Breast epithelium (tissue), 3 donors: ENCODE data around the gene RNASEH2C.

Source experiments
- CTCF ChIP-seq, 3 donors: fragments of 450-650 bp; IDR thresholded peaks; one replicate each; pipeline ENCODE4 v1.5.1; 2016 to 2017; ENCODE audit warnings: antibody characterized with exemption in 3 of 3, mild to moderate bottlenecking in 3 of 3, moderate library complexity in 3 of 3
- POLR2A ChIP-seq: fragments of 450-650 bp; IDR thresholded peaks from one replicate; pipeline ENCODE4 v1.6.1; 2016; ENCODE audit warnings: antibody characterized with exemption, mild to moderate bottlenecking, moderate library complexity

GRCh38 chr11:65719871-65720210 lies 757 bp downstream of the RNASEH2C start:
- TF ChIP-seq POLR2A (no peak), CTCF (IDR thresholded peaks at IDR 0.05) (no peak)
